GM19438 (cell line): ENCODE data around the gene POLR2C.

Experiments
- ATAC-seq: cut with Tn5 transposase; IDR thresholded peaks from one replicate; pipeline ENCODE4 v1.9.1; 2021; ENCODE audit warnings: low read depth; ENCODE audit not compliant: unreplicated experiment

Gene POLR2C

GRCh38 chr16:57500578-57501111 is 38.2 kb downstream of the POLR2C start:
- no peak for ATAC-seq

GRCh38 chr16:57501492-57501891 is 39.0 kb downstream of the POLR2C start:
- ATAC-seq, result no peak

GRCh38 chr16:57502048-57502775 is 39.7 kb downstream of the POLR2C start:
- no peak for ATAC-seq

GRCh38 chr16:57503366-57503765 is 40.9 kb downstream of the POLR2C start:
- ATAC-seq, result no peak

- ATAC-seq, result no peak
Observed at GRCh38 chr16:57504001-57504400, 41.5 kb downstream of the POLR2C start.

GRCh38 chr16:57504491-57504890 is 42.0 kb downstream of the POLR2C start:
- ATAC-seq, result no peak

GRCh38 chr16:57505169-57505568 is 42.7 kb downstream of the POLR2C start:
- ATAC-seq, result no peak

GRCh38 chr16:57507136-57508034 is 44.9 kb downstream of the POLR2C start:
- no peak for ATAC-seq

GRCh38 chr16:57508035-57508425 is 45.6 kb downstream of the POLR2C start:
- ATAC-seq, result no peak

- no peak for ATAC-seq
Observed at GRCh38 chr16:57509231-57509923, 46.9 kb downstream of the POLR2C start.

- no peak for ATAC-seq
Observed at GRCh38 chr16:57510016-57510871, 47.8 kb downstream of the POLR2C start.

- ATAC-seq, result no peak
Observed at GRCh38 chr16:57512296-57513001, 50.0 kb downstream of the POLR2C start.

GRCh38 chr16:57513371-57514102 is 51.1 kb downstream of the POLR2C start:
- ATAC-seq, result no peak

GRCh38 chr16:57514371-57514770 is 51.9 kb downstream of the POLR2C start:
- ATAC-seq, result no peak

GRCh38 chr16:57514791-57515600 is 52.5 kb downstream of the POLR2C start:
- ATAC-seq, result no peak

- no peak for ATAC-seq
Observed at GRCh38 chr16:57516176-57516725, 53.8 kb downstream of the POLR2C start.

GRCh38 chr16:57516773-57517172 is 54.3 kb downstream of the POLR2C start:
- no peak for ATAC-seq
